GM12865 (cell line): ENCODE measurements around the gene CAPNS1.
A peak's percentile ranks its signal among the peaks of the same experiment; 100 is the strongest.

Source experiments
- DNase-seq: peaks from one replicate; pipeline ENCODE4 v3.0.0; 2010; ENCODE audit warnings: low read depth
- H3K4me3 ChIP-seq: 2 replicates; pipeline ENCODE4 v1.5.1; 2011; ENCODE audit warnings: mild to moderate bottlenecking, low read depth, low read length, control low read depth
- CTCF ChIP-seq: IDR thresholded peaks from 2 replicates; pipeline ENCODE4 v1.5.1; 2011; ENCODE audit warnings: low read length, control low read depth, low read depth, inconsistent platforms; ENCODE audit not compliant: insufficient read depth; ENCODE audit errors: missing control alignments

Gene CAPNS1

GRCh38 chr19:36141039-36141927 is 1.4 kb downstream of the CAPNS1 start:
- DNase-seq: peak; percentile 92
- no peak for TF ChIP-seq CTCF
- H3K4me3 ChIP-seq: peak overlapping the region; percentile 100

GRCh38 chr19:36142046-36142445 is 2.2 kb downstream of the CAPNS1 start:
- no peak for TF ChIP-seq CTCF
- H3K4me3 ChIP-seq: no peak overlapping the region
- DNase-seq: no peak

DNA sequence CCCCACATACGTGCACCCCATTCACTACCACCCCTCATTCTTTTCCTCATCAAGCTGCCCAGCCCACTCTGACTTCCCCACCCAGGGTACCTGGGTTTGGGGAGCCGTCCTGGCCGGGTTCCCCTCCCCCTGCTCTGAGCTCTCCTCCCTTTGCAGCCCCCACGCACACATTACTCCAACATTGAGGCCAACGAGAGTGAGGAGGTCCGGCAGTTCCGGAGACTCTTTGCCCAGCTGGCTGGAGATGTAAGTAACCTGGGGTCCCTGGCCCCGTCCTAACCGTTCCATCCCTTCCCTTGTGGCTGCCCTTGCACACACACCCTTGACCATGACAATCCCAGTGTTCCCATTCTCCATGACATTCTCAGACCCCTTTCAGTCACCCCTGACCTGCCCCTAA is 2.6 kb downstream of the CAPNS1 start:
- H3K4me3 ChIP-seq: no peak overlapping the region
- no peak for TF ChIP-seq CTCF
- DNase-seq: no peak

- no peak overlapping the region for H3K4me3 ChIP-seq
- TF ChIP-seq CTCF: no peak
- DNase-seq: no peak
Observed at GRCh38 chr19:36144624-36145023, 4.8 kb downstream of the CAPNS1 start.

- TF ChIP-seq CTCF: no peak
- no peak overlapping the region for H3K4me3 ChIP-seq
- no peak for DNase-seq
Observed at GRCh38 chr19:36149673-36150406, 10.0 kb downstream of the CAPNS1 start.

DNA sequence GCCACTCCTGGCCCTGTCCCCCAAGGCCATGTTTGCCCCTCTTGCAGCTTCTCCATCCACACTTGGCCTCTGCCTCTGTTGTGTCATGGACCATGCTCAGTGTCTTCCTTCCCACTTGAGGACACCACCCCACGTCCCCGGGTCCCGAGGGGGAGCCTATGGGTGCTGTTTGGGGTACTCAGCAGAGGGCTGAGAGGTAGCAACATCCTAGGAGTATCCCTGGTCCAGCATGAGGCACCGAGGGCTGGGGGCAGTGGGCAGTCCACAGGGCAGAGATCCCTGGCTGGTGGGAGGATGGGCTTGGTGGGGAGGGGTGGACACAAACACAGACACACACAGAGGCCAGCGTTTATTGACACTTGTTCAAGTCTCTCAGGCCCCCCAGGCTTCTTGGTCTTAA is 10.7 kb downstream of the CAPNS1 start:
- no peak for TF ChIP-seq CTCF
- H3K4me3 ChIP-seq: no peak overlapping the region
- no peak for DNase-seq
